Right lobe of liver (tissue), 6 donors: ENCODE data around the gene ANKRD27. TPM values are rescaled to one million over a fixed set of nuclear protein-coding genes. Genes with fewer than 3 reads are reported as not detected.

Experiments used
- ATAC-seq, 4 donors: fragments of 200-7000 bp; cut with Tn5 transposase; one replicate each; pipeline ENCODE4 v1.9.1; 2020; ENCODE audit warnings: mild to moderate bottlenecking in 4 of 4, moderate library complexity in 4 of 4
- DNase-seq, 3 donors: peaks; one replicate each; pipeline ENCODE4 v3.0.0-alpha.2; 2020
- H3K27ac ChIP-seq, 3 donors: fragments of 200-600 bp; one replicate each; pipeline ENCODE4 v1.8.0; 2022
- H3K27me3 ChIP-seq, 2 donors: fragments of 200-600 bp; one replicate each; pipeline ENCODE4 v1.8.0; 2022
- H3K36me3 ChIP-seq, 4 donors: fragments of 200-600 bp; sonication (generic) in 1 of 4; one replicate each; pipeline versions ENCODE4 v1.5.1 to v1.8.0; 2017 to 2022; ENCODE audit warnings: control low read depth in 1 of 4
- H3K4me1 ChIP-seq, 4 donors: fragments of 200-600 bp; sonication (generic) in 1 of 4; one replicate each; pipeline versions ENCODE4 v1.5.1 to v1.8.0; 2017 to 2022; ENCODE audit warnings: control low read depth in 1 of 4
- H3K4me3 ChIP-seq, 3 donors: fragments of 200-600 bp; one replicate each; pipeline ENCODE4 v1.8.0; 2022
- H3K9me3 ChIP-seq, 4 donors: fragments of 200-600 bp; sonication (generic) in 1 of 4; one replicate each; pipeline versions ENCODE4 v1.5.1 to v1.8.0; 2017 to 2022; ENCODE audit warnings: control low read depth in 1 of 4
- POLR2A ChIP-seq: fragments of 450-650 bp; IDR thresholded peaks from one replicate; pipeline ENCODE4 v1.6.1; 2017; ENCODE audit warnings: antibody characterized with exemption, mild to moderate bottlenecking
- WGBS: methylation state at CpG from one replicate; pipeline ENCODE4 v1.1.6; 2018; ENCODE audit warnings: low coverage, low lambda C conversion rate; ENCODE audit not compliant: insufficient coverage; ENCODE audit errors: missing lambda C conversion rate; 5-methylcytosine and 5-hydroxymethylcytosine counted together
- intact Hi-C, 2 donors: fragments of 100-400 bp; cut with DNase I; formaldehyde crosslinking; loops; one replicate each; pipeline versions ENCODE4 v1.11.2 to v1.14.1; 2022
- total RNA-seq, 6 experiments: library from RNA; depleted of rRNA in 2 of 6; stranded (reverse); fragments of >200 nt in 2 of 6; fragmentation: NEBNext Ultra II Directional in 3 of 6; extraction: Animal tissue kit (Norgen Biotek cat#: 25700) in 3 of 6; gene quantifications; one replicate each; pipeline versions ENCODE4 v1.1.0 to v1.2.4, GENCODE V29; 2016 to 2023
- TF ChIP-seq, protein P1 (sequence below), 4 donors: fragments of 200-600 bp in 3 of 4; fragments of 450-650 bp in 1 of 4; IDR thresholded peaks; one replicate each; pipeline versions ENCODE4 v1.5.1 to v1.8.0; 2016 to 2022; ENCODE audit warnings: antibody characterized with exemption in 4 of 4, mild to moderate bottlenecking in 2 of 4
- donor health status: DM: no; HTN: yes; CAD: no.
- donor health status: DM: no; HTN: no; CAD: no.
- donor health status: DM: no; HTN: no; CAD: no.
- donor health status: DM: no; HTN: yes; CAD: no.
- donor health status: DM: no; HTN: yes; CAD: no.

Gene ANKRD27
- total RNA-seq, 6 experiments from 2014 or later: 7.6 to 12.5 (median 9.0) TPM

DNA sequence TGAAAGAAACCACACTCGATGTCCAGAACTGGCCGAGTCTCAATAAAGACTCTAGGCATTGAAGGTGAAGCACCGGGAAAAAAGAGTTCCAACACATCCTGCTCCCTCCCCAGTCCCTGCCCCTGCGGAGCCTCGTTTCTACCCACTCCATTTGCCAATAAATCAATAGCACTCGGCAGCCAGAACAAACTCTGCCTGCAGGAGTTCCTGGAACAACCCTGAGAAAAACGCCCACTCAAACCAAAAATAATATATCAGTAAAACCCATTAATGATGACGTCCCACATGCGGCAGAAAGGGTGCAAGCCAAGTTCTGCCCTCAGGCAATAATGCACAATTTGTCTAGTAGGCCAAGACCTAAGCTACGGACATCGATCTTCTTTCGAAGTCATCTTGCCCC is 53.0 kb downstream of the ANKRD27 start:
- intact Hi-C loops: no loop called here
- WGBS: 65% methylated on average over 10 of the region's 12 CpGs
- H3K4me3 ChIP-seq: no peak overlapping the region
- DNase-seq: no peak
- H3K9me3 ChIP-seq: no peaks in the 10 kb centered on the region
- H3K27me3 ChIP-seq: no peaks in the 10 kb centered on the region
- H3K4me1 ChIP-seq: no peaks in the 10 kb centered on the region
- no peak overlapping the region for H3K27ac ChIP-seq
- ATAC-seq: peak in 1 of 4 donors; percentile 59
- TF ChIP-seq, protein P1, sequence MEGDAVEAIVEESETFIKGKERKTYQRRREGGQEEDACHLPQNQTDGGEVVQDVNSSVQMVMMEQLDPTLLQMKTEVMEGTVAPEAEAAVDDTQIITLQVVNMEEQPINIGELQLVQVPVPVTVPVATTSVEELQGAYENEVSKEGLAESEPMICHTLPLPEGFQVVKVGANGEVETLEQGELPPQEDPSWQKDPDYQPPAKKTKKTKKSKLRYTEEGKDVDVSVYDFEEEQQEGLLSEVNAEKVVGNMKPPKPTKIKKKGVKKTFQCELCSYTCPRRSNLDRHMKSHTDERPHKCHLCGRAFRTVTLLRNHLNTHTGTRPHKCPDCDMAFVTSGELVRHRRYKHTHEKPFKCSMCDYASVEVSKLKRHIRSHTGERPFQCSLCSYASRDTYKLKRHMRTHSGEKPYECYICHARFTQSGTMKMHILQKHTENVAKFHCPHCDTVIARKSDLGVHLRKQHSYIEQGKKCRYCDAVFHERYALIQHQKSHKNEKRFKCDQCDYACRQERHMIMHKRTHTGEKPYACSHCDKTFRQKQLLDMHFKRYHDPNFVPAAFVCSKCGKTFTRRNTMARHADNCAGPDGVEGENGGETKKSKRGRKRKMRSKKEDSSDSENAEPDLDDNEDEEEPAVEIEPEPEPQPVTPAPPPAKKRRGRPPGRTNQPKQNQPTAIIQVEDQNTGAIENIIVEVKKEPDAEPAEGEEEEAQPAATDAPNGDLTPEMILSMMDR (IDR thresholded peaks at IDR 0.05): no peak
- no peak for TF ChIP-seq POLR2A
- peaks cover 0 to 12% (median 5%) of the 10 kb centered on the region in 4 donors for H3K36me3 ChIP-seq

DNA sequence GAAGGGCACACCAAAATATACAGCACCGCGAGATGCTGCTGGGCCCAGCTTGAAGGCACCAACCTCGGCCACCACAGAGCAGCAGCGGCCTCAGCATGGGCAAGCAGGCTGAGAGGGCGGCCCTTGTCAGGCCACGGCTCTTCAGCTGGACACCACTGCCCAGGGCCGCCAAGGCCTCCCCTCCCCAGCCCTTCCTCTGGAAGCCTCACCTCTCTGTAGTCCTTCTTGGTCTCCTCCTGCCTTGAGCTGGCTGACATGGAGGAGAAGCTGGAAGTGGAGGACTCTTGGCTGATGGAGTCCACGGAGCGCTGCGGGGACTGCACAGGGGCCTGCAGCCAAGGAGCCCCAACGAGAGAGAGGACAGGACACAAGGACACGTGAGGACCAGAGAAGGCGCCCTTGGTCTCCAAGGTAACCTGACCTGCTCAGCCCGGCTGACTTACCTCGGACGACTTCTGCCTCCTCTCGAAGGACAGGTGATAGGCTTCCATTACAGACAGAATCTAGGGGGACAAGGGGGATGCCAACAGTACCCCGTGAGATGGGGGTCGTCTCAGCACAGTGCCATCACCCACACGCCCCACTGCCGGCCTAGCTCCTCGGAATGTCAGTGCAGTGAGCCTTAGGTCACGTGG is 55.8 kb downstream of the ANKRD27 start:
- intact Hi-C loops: no loop called here
- Histone ChIP-seq H3K9me3 (no peaks in the 10 kb centered on the region), H3K4me1 (no peaks in the 10 kb centered on the region), H3K27ac (no peak overlapping the region), H3K4me3 (no peak overlapping the region), H3K27me3 (no peaks in the 10 kb centered on the region), H3K36me3 (peaks cover 0 to 18% (median 13%) of the 10 kb centered on the region in 4 donors)
- DNase-seq (no peak), ATAC-seq (peak in 1 of 4 donors; percentile 16)
- WGBS: 90% methylated on average over 8 of the region's 23 CpGs
- no peak for TF ChIP-seq POLR2A
- TF ChIP-seq, protein P1 (IDR thresholded peaks at IDR 0.05): no peak

GRCh38 chr19:32615569-32615968 is 59.4 kb downstream of the ANKRD27 start:
- H3K27ac ChIP-seq: no peak overlapping the region
- H3K27me3 ChIP-seq: no peaks in the 10 kb centered on the region
- H3K36me3 ChIP-seq: peaks cover 0 to 13% (median 12%) of the 10 kb centered on the region in 4 donors
- WGBS: 87% methylated on average over 11 of the region's 11 CpGs
- no peak for DNase-seq
- H3K4me1 ChIP-seq: no peaks in the 10 kb centered on the region
- intact Hi-C loops: no loop called here
- no peaks in the 10 kb centered on the region for H3K9me3 ChIP-seq
- TF ChIP-seq POLR2A: no peak
- TF ChIP-seq, protein P1 (IDR thresholded peaks at IDR 0.05): no peak
- no peak overlapping the region for H3K4me3 ChIP-seq
- no peak for ATAC-seq

- WGBS: 100% methylated on average over 1 of the region's 7 CpGs
- intact Hi-C loops: no loop called here
- Histone ChIP-seq H3K36me3 (peaks cover 0 to 13% (median 12%) of the 10 kb centered on the region in 4 donors), H3K4me1 (no peaks in the 10 kb centered on the region), H3K9me3 (no peaks in the 10 kb centered on the region), H3K27ac (no peak overlapping the region), H3K4me3 (no peak overlapping the region), H3K27me3 (no peaks in the 10 kb centered on the region)
- TF ChIP-seq POLR2A: no peak
- TF ChIP-seq, protein P1 (IDR thresholded peaks at IDR 0.05): no peak
- ATAC-seq (no peak), DNase-seq (no peak)
These were observed 60.1 kb downstream of the ANKRD27 start for GRCh38 chr19:32614916-32615315.
